GM12878 (cell line): ENCODE measurements around the gene ANXA9. TPM values are rescaled to one million over a fixed set of nuclear protein-coding genes. Genes with fewer than 3 reads are reported as not detected.

Source experiments
- ATAC-seq: fragments of 200-7000 bp; cut with Tn5 transposase; 3 replicates; pipeline ENCODE4 v1.9.1; 2020; ENCODE audit warnings: mild to moderate bottlenecking, moderate library complexity
- BruUV-seq: library from RNA; stranded (reverse); fragments of 400-500 nt; replicated peaks from 2 replicates; lab custom pipeline; 2021; lab: Mats Ljungman, UMichigan
- CTCF ChIA-PET: fragments of 300-600 bp; sonication (Branson Sonifier 250); formaldehyde crosslinking; extraction: SDS; loops from one replicate; lab custom pipeline; 2021; ENCODE audit warnings: inconsistent platforms; lab: Yijun Ruan, JAX
- POLR2A ChIA-PET: fragments of 350-600 bp; formaldehyde crosslinking; extraction: SDS; loops from one replicate; lab custom pipeline; 2021; ENCODE audit warnings: inconsistent platforms; lab: Charles Lee
- RAD21 ChIA-PET: fragments of 300-600 bp; sonication (Branson Sonifier 250); formaldehyde crosslinking; loops from one replicate; lab custom pipeline; 2023; ENCODE audit warnings: antibody characterized with exemption; ENCODE audit not compliant: unreplicated experiment; lab: Charles Lee
- SMC1A ChIA-PET: fragments of 300-600 bp; sonication (Branson Sonifier 250); formaldehyde crosslinking; loops from one replicate; lab custom pipeline; 2023; ENCODE audit not compliant: unreplicated experiment, uncharacterized antibody; lab: Charles Lee
- DNase-seq: peaks from one replicate; pipeline ENCODE4 v3.0.0-alpha.2; 2011; ENCODE audit warnings: low read depth, low spot score
- FAIRE-seq: peaks from 3 replicates; lab custom pipeline; 2011; peaks lifted over from hg19 to GRCh38; lab: Jason Lieb, UNC
- H2AFZ ChIP-seq: 2 replicates; pipeline ENCODE4 v1.6.0; 2011; ENCODE audit warnings: low read depth, low read length, control low read depth; ENCODE audit not compliant: control insufficient read depth
- H3K27ac ChIP-seq: 2 replicates; pipeline ENCODE4 v1.5.1; 2011; ENCODE audit warnings: control low read depth; ENCODE audit not compliant: control insufficient read depth, insufficient read depth
- H3K27me3 ChIP-seq, 2 experiments: replicated peaks in 1 of 2; 2 replicates each; pipeline versions ENCODE4 v1.6.0 to v1.6.1; 2011; ENCODE audit warnings: low read length in 1 of 2; ENCODE audit not compliant: control insufficient read depth in 2 of 2, insufficient read depth in 2 of 2
- H3K36me3 ChIP-seq, 2 experiments: 2 replicates each; pipeline ENCODE4 v1.5.1; 2011; ENCODE audit warnings: low read length in 1 of 2; ENCODE audit not compliant: control insufficient read depth in 2 of 2, insufficient read depth in 2 of 2
- H3K4me1 ChIP-seq: 2 replicates; pipeline ENCODE4 v1.6.1; 2011; ENCODE audit warnings: mild to moderate bottlenecking, low read length, moderate library complexity, mixed read lengths; ENCODE audit not compliant: control insufficient read depth, insufficient read depth
- H3K4me2 ChIP-seq: 2 replicates; pipeline ENCODE4 v1.6.0; 2011; ENCODE audit warnings: control low read depth; ENCODE audit not compliant: control insufficient read depth, insufficient read depth
- H3K4me3 ChIP-seq: fragments of 200-600 bp; sonication (generic); 2 replicates; pipeline ENCODE4 v1.5.1; 2016
- H3K79me2 ChIP-seq: 2 replicates; pipeline ENCODE4 v1.6.0; 2011; ENCODE audit warnings: low read length; ENCODE audit not compliant: control insufficient read depth, insufficient read depth
- H3K9ac ChIP-seq: 2 replicates; pipeline ENCODE4 v1.8.0; 2011; ENCODE audit warnings: low read length, control low read depth, mixed read lengths; ENCODE audit not compliant: control insufficient read depth, insufficient read depth
- H3K9me3 ChIP-seq: replicated peaks from 3 replicates; pipeline ENCODE4 v1.5.1; 2011; ENCODE audit warnings: mild to moderate bottlenecking, low read length; ENCODE audit not compliant: control insufficient read depth, insufficient read depth
- H4K20me1 ChIP-seq: 2 replicates; pipeline ENCODE4 v1.6.0; 2011; ENCODE audit not compliant: control insufficient read depth, insufficient read depth
- EP300 ChIP-seq, 2 experiments: fragments of 150-350 bp in 1 of 2; IDR thresholded peaks; 2 replicates each; pipeline ENCODE4 v1.6.1; 2011 to 2012; ENCODE audit warnings: low read depth in 2 of 2, low read length in 2 of 2, borderline replicate concordance in 1 of 2, improper control_type of control experiment in 1 of 2, inconsistent platforms in 1 of 2; ENCODE audit not compliant: control insufficient read depth in 1 of 2
- HDAC6 ChIP-seq: fragments of 200-600 bp; sonication (generic); IDR thresholded peaks from one replicate; pipeline ENCODE4 v1.8.0; 2017; ENCODE audit warnings: antibody characterized with exemption; ENCODE audit not compliant: unreplicated experiment
- IKZF2 ChIP-seq, 2 experiments: fragments of 450-650 bp; IDR thresholded peaks; 2 replicates each; pipeline ENCODE4 v1.6.1; 2017; ENCODE audit warnings: mild to moderate bottlenecking in 2 of 2, moderate library complexity in 2 of 2
- LARP7 ChIP-seq: fragments of 450-650 bp; IDR thresholded peaks from 2 replicates; pipeline ENCODE4 v1.6.1; 2017; ENCODE audit warnings: mild to moderate bottlenecking
- NFYB ChIP-seq: IDR thresholded peaks from 2 replicates; pipeline ENCODE4 v1.6.1; 2011; ENCODE audit warnings: low read depth, mild to moderate bottlenecking, low read length, improper control_type of control experiment, moderate library complexity; ENCODE audit not compliant: insufficient read depth
- PAX5 ChIP-seq: IDR thresholded peaks from 2 replicates; pipeline ENCODE4 v1.6.1; 2011; ENCODE audit warnings: low read depth, low read length, borderline replicate concordance
- RELA ChIP-seq: fragments of 450-650 bp; IDR thresholded peaks from 2 replicates; pipeline ENCODE4 v1.8.0; 2014; ENCODE audit warnings: borderline replicate concordance; ENCODE audit not compliant: partially characterized antibody
- SPI1 ChIP-seq: IDR thresholded peaks from 2 replicates; pipeline ENCODE4 v1.6.1; 2011; ENCODE audit warnings: low read depth, mild to moderate bottlenecking, low read length, moderate library complexity, borderline replicate concordance; ENCODE audit not compliant: insufficient read depth
- TARDBP ChIP-seq: IDR thresholded peaks from 2 replicates; pipeline ENCODE4 v1.6.1; 2016; ENCODE audit warnings: borderline replicate concordance
- TCF7 ChIP-seq: IDR thresholded peaks from 2 replicates; pipeline ENCODE4 v1.6.1; 2014; ENCODE audit warnings: antibody characterized with exemption, borderline replicate concordance
- ZBED1 ChIP-seq: IDR thresholded peaks from 2 replicates; pipeline ENCODE4 v1.6.1; 2016; ENCODE audit warnings: borderline replicate concordance
- WGBS: methylation state at CpG from one replicate; pipeline ENCODE4 v1.1.6; 2016; ENCODE audit warnings: low lambda C conversion rate; ENCODE audit not compliant: insufficient replicate concordance, insufficient coverage; ENCODE audit errors: missing lambda C conversion rate; 5-methylcytosine and 5-hydroxymethylcytosine counted together
- in situ Hi-C: fragments of 300-500 bp; cut with MboI; formaldehyde crosslinking; loops from 9 replicates; pipeline ENCODE4 v1.14.3; 2018; ENCODE audit warnings: mixed read lengths
- intact Hi-C: fragments of 100-400 bp; cut with micrococcal nuclease; formaldehyde crosslinking; loops from one replicate; pipeline ENCODE4 v1.14.2; 2022; ENCODE audit not compliant: unreplicated experiment
- polyA plus RNA-seq, 11 experiments: library from polyadenylated mRNA; depleted of rRNA in 4 of 11; unstranded in 6 of 11; stranded (reverse) in 5 of 11; fragments of >200 nt; fragmentation: Nextera tagmentation in 4 of 11; fragmentation: Illumina TruSeq in 1 of 11; extraction: Ambion mirVana in 4 of 11; extraction: Trizol in 1 of 11; gene quantifications; 1 replicate in 1 of 11; 2 replicates in 10 of 11; pipeline versions ENCODE4 v1.2.1 to v1.2.3, GENCODE V29; 2011 to 2016; ENCODE audit warnings: inconsistent platforms in 2 of 11, missing spikeins in 2 of 11, low read depth in 1 of 11
- total RNA-seq, 4 experiments: library from RNA; depleted of rRNA in 3 of 4; stranded (reverse); fragments of >200 nt in 3 of 4; fragmentation: Illumina TruSeq in 1 of 4; extraction: Trizol in 1 of 4; gene quantifications; 2 replicates each; pipeline versions ENCODE4 v1.2.1 to v1.2.3, GENCODE V29; 2013 to 2021
- TF ChIP-seq, protein P1 (sequence below): fragments of 150-350 bp; IDR thresholded peaks from 2 replicates; pipeline ENCODE4 v1.6.1; 2014; ENCODE audit warnings: mild to moderate bottlenecking, low read depth, low read length
- TF ChIP-seq, protein P2 (sequence below): IDR thresholded peaks from 2 replicates; pipeline ENCODE4 v1.6.1; 2011; ENCODE audit warnings: mild to moderate bottlenecking, low read depth, low read length, moderate library complexity; ENCODE audit not compliant: insufficient replicate concordance
- TF ChIP-seq, protein P3 (sequence below): fragments of 450-650 bp; IDR thresholded peaks from 2 replicates; pipeline ENCODE4 v1.6.1; 2017; ENCODE audit warnings: low read depth, mild to moderate bottlenecking, moderate library complexity
- TF ChIP-seq, protein P4 (sequence below): fragments of 450-650 bp; IDR thresholded peaks from 2 replicates; pipeline ENCODE4 v1.6.1; 2014; ENCODE audit warnings: mild to moderate bottlenecking
- TF ChIP-seq, protein P5 (sequence below), 3 experiments: IDR thresholded peaks in 2 of 3; conservative IDR thresholded peaks in 1 of 3; 2 replicates each; pipeline ENCODE4 v1.5.1; 2011; ENCODE audit warnings: low read depth in 3 of 3, low read length in 3 of 3, mild to moderate bottlenecking in 3 of 3, control low read depth in 2 of 3, moderate library complexity in 2 of 3, inconsistent platforms in 1 of 3, mixed read lengths in 1 of 3; ENCODE audit not compliant: control insufficient read depth in 2 of 3, insufficient read depth in 1 of 3; ENCODE audit errors: extremely low read depth in 1 of 3

Gene ANXA9
- total and polyA plus RNA-seq, 10 of the 15 experiments (the other 5 are each of a cell fraction or from before 2014, with no cell fraction given) = 0.04 to 0.43 (median 0.18) TPM; not detected in 4

DNA sequence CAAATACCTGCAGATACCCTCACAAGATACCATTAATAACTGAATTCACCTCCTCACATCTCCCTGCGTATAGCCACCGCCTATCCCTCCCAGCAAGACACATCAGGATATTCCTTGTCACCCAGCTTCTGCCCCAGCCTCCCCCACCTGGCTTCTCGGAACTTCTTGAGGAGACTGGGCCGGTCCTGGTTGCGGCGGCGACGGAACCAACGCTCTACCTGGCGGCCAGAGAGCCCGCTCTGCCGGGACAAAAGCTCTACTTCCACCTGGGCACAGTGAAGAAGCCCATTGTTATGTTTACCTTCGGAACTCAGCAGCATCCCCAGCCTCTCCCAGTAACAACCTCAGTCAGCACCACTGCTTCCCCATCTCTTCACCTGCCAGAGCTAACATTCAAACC, 14.2 kb upstream of the ANXA9 start (continued):
- TF ChIP-seq, protein P1, sequence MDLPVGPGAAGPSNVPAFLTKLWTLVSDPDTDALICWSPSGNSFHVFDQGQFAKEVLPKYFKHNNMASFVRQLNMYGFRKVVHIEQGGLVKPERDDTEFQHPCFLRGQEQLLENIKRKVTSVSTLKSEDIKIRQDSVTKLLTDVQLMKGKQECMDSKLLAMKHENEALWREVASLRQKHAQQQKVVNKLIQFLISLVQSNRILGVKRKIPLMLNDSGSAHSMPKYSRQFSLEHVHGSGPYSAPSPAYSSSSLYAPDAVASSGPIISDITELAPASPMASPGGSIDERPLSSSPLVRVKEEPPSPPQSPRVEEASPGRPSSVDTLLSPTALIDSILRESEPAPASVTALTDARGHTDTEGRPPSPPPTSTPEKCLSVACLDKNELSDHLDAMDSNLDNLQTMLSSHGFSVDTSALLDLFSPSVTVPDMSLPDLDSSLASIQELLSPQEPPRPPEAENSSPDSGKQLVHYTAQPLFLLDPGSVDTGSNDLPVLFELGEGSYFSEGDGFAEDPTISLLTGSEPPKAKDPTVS = no peak
- TF ChIP-seq, protein P2, sequence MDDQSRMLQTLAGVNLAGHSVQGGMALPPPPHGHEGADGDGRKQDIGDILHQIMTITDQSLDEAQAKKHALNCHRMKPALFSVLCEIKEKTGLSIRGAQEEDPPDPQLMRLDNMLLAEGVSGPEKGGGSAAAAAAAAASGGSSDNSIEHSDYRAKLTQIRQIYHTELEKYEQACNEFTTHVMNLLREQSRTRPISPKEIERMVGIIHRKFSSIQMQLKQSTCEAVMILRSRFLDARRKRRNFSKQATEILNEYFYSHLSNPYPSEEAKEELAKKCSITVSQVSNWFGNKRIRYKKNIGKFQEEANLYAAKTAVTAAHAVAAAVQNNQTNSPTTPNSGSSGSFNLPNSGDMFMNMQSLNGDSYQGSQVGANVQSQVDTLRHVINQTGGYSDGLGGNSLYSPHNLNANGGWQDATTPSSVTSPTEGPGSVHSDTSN = no peak
- no peak for TF ChIP-seq TCF7
- TF ChIP-seq HDAC6 = no peak
- no peak for TF ChIP-seq EP300 (IDR thresholded peaks at IDR 0.05; ENCODE audit: borderline replicate concordance in 1 of 2, control insufficient read depth in 1 of 2, low read depth in 2 of 2, low read length in 2 of 2)
- no peak for TF ChIP-seq SPI1
- no peak for TF ChIP-seq RELA
- TF ChIP-seq TARDBP = no peak
- no peak for TF ChIP-seq NFYB
- TF ChIP-seq LARP7 = no peak

DNA sequence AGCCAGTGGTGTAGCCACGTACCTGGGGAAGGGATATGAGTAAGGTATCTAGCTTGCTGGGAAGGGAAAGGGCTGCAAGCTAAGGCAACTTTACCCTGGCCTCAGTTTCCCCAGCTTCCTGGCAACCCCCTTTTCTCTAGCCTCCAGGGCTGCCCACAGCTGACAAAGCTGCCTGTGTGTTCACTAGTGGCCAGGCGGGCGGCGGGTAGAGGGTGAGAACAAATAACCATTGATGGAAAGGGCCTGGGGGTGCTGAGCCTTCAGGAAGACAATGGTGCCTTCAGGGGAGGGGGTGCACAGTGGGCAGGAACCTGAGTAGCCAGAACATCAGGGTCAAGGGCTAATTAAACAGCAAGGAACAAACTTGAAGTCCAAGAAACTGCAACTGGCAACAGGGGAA, 13.6 kb upstream of the ANXA9 start:
- H2AFZ ChIP-seq = no peak overlapping the region
- ChIA-PET SMC1A (interaction anchor here (0.5 kb wide), 1 partner anchor 12 kb away, joined by 3 read pairs; no protein-coding TSS in a partner anchor), POLR2A (interaction anchor here (0.5 kb wide), 1 partner anchor 153 kb away, joined by 4 read pairs; no protein-coding TSS in a partner anchor), CTCF (interaction anchor here (1.1 to 1.5 kb wide), 2 partner anchors 10 to 12 kb away, joined by 4 to 6 read pairs; no protein-coding TSS in a partner anchor), RAD21 (no interaction called here)
- no peaks in the 10 kb centered on the region for H4K20me1 ChIP-seq
- no peak for ATAC-seq
- H3K4me1 ChIP-seq = peaks cover 7% of the 10 kb centered on the region; the same call in 1 of the 2 replicates
- no peak for DNase-seq
- FAIRE-seq = no peak
- H3K4me3 ChIP-seq = no peak overlapping the region
- WGBS = 77% methylated on average over 4 of the region's 4 CpGs
- intact Hi-C loops = no loop called here
- no peaks in the 10 kb centered on the region for H3K9me3 ChIP-seq
- H3K79me2 ChIP-seq = peaks cover 29% of the 10 kb centered on the region
- no peaks in the 10 kb centered on the region for H3K27me3 ChIP-seq
- H3K4me2 ChIP-seq = no peak overlapping the region
- peaks cover 19 to 22% of the 10 kb centered on the region in 2 experiments for H3K36me3 ChIP-seq
- in situ Hi-C loops = no loop called here
- no TSS peak for BruUV-seq
- H3K27ac ChIP-seq = no peak overlapping the region
- no peak overlapping the region for H3K9ac ChIP-seq
- TF ChIP-seq, protein P3, sequence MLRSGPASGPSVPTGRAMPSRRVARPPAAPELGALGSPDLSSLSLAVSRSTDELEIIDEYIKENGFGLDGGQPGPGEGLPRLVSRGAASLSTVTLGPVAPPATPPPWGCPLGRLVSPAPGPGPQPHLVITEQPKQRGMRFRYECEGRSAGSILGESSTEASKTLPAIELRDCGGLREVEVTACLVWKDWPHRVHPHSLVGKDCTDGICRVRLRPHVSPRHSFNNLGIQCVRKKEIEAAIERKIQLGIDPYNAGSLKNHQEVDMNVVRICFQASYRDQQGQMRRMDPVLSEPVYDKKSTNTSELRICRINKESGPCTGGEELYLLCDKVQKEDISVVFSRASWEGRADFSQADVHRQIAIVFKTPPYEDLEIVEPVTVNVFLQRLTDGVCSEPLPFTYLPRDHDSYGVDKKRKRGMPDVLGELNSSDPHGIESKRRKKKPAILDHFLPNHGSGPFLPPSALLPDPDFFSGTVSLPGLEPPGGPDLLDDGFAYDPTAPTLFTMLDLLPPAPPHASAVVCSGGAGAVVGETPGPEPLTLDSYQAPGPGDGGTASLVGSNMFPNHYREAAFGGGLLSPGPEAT = no peak
- TF ChIP-seq PAX5 (no peak), IKZF2 (IDR thresholded peaks at IDR 0.05) (no peak), ZBED1 (no peak)
- TF ChIP-seq, protein P4, sequence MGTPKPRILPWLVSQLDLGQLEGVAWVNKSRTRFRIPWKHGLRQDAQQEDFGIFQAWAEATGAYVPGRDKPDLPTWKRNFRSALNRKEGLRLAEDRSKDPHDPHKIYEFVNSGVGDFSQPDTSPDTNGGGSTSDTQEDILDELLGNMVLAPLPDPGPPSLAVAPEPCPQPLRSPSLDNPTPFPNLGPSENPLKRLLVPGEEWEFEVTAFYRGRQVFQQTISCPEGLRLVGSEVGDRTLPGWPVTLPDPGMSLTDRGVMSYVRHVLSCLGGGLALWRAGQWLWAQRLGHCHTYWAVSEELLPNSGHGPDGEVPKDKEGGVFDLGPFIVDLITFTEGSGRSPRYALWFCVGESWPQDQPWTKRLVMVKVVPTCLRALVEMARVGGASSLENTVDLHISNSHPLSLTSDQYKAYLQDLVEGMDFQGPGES = no peak
- TF ChIP-seq, protein P5, sequence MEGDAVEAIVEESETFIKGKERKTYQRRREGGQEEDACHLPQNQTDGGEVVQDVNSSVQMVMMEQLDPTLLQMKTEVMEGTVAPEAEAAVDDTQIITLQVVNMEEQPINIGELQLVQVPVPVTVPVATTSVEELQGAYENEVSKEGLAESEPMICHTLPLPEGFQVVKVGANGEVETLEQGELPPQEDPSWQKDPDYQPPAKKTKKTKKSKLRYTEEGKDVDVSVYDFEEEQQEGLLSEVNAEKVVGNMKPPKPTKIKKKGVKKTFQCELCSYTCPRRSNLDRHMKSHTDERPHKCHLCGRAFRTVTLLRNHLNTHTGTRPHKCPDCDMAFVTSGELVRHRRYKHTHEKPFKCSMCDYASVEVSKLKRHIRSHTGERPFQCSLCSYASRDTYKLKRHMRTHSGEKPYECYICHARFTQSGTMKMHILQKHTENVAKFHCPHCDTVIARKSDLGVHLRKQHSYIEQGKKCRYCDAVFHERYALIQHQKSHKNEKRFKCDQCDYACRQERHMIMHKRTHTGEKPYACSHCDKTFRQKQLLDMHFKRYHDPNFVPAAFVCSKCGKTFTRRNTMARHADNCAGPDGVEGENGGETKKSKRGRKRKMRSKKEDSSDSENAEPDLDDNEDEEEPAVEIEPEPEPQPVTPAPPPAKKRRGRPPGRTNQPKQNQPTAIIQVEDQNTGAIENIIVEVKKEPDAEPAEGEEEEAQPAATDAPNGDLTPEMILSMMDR (IDR thresholded peaks at IDR 0.05 in 2 of 3, conservative IDR thresholded peaks at IDR 0.05 in 1 of 3; ENCODE audit: control insufficient read depth in 2 of 3, extremely low read depth in 1 of 3, insufficient read depth in 1 of 3, low read depth in 3 of 3, low read length in 3 of 3) = no peak
